Neural progenitor cell (in vitro differentiated cells): Measurements from ENCODE around the gene GJA5. TPM values are rescaled to one million over a fixed set of nuclear protein-coding genes. Genes with fewer than 3 reads are reported as not detected.
A peak's percentile ranks its signal among the peaks of the same experiment; 100 is the strongest.

Experiments used
- DNase-seq: peaks from one replicate; pipeline ENCODE4 v3.0.0-alpha.2; 2016; ENCODE audit warnings: low spot score
- H2AFZ ChIP-seq: fragments of 200-600 bp; sonication (generic); replicated peaks from 2 replicates; pipeline ENCODE4 v1.6.1; 2016; ENCODE audit warnings: antibody characterized with exemption
- H3F3A ChIP-seq: fragments of 200-600 bp; sonication (generic); 2 replicates; pipeline ENCODE4 v1.6.1; 2016; ENCODE audit warnings: antibody characterized with exemption, low read depth
- H3K27ac ChIP-seq: fragments of 200-600 bp; sonication (generic); 2 replicates; pipeline ENCODE4 v1.5.1; 2016; ENCODE audit warnings: mild to moderate bottlenecking
- H3K27me3 ChIP-seq: fragments of 200-600 bp; sonication (generic); 2 replicates; pipeline ENCODE4 v1.6.1; 2016; ENCODE audit warnings: mild to moderate bottlenecking, moderate library complexity
- H3K36me3 ChIP-seq: fragments of 200-600 bp; sonication (generic); 2 replicates; pipeline ENCODE4 v1.5.1; 2016
- H3K4me1 ChIP-seq: fragments of 200-600 bp; sonication (generic); 2 replicates; pipeline ENCODE4 v1.6.1; 2016; ENCODE audit warnings: mixed run types
- H3K4me2 ChIP-seq: fragments of 200-600 bp; sonication (generic); 2 replicates; pipeline ENCODE4 v1.6.1; 2016
- H3K4me3 ChIP-seq: fragments of 200-600 bp; sonication (generic); 2 replicates; pipeline ENCODE4 v1.5.1; 2016
- H3K79me2 ChIP-seq: fragments of 200-600 bp; sonication (generic); 2 replicates; pipeline ENCODE4 v1.6.1; 2016; ENCODE audit warnings: low read depth
- H3K9ac ChIP-seq: fragments of 200-600 bp; sonication (generic); 2 replicates; pipeline ENCODE4 v1.6.1; 2016
- H3K9me3 ChIP-seq: fragments of 200-600 bp; sonication (generic); 2 replicates; pipeline ENCODE4 v1.5.1; 2016; ENCODE audit warnings: low read depth
- H4K20me1 ChIP-seq: fragments of 200-600 bp; sonication (generic); 2 replicates; pipeline ENCODE4 v1.6.1; 2016; ENCODE audit warnings: low read depth
- H3K27ac Mint-ChIP-seq: 3 replicates; pipeline ENCODE4 v1.8.0; 2021; ENCODE audit warnings: mixed read lengths
- H3K27me3 Mint-ChIP-seq: 2 replicates; pipeline ENCODE4 v1.8.0; 2022; ENCODE audit warnings: low read depth, mild to moderate bottlenecking, inconsistent platforms, moderate library complexity, mixed read lengths; ENCODE audit not compliant: insufficient read depth
- H3K36me3 Mint-ChIP-seq: 3 replicates; pipeline ENCODE4 v1.8.0; 2021; ENCODE audit warnings: mixed read lengths
- H3K4me1 Mint-ChIP-seq: 3 replicates; pipeline ENCODE4 v1.8.0; 2021; ENCODE audit warnings: mixed read lengths
- H3K4me3 Mint-ChIP-seq: 3 replicates; pipeline ENCODE4 v1.8.0; 2021; ENCODE audit warnings: mild to moderate bottlenecking, moderate library complexity, mixed read lengths
- H3K9me3 Mint-ChIP-seq: 3 replicates; pipeline ENCODE4 v1.8.0; 2020; ENCODE audit warnings: mixed read lengths
- CTCF ChIP-seq: fragments of 200-600 bp; sonication (generic); IDR thresholded peaks from 2 replicates; pipeline ENCODE4 v1.5.1; 2017; ENCODE audit warnings: antibody characterized with exemption, mild to moderate bottlenecking
- EZH2 ChIP-seq: fragments of 200-600 bp; sonication (generic); IDR thresholded peaks from 2 replicates; pipeline ENCODE4 v1.6.1; 2017; ENCODE audit warnings: antibody characterized with exemption, mild to moderate bottlenecking, moderate library complexity
- EZH2phosphoT487 ChIP-seq: fragments of 200-600 bp; sonication (generic); IDR thresholded peaks from 2 replicates; pipeline ENCODE4 v1.6.1; 2017; ENCODE audit warnings: antibody characterized with exemption
- total RNA-seq: library from RNA; depleted of rRNA; stranded (reverse); fragments of >200 nt; gene quantifications from 2 replicates; pipeline ENCODE4 v1.2.3, GENCODE V29; 2015; ENCODE audit warnings: low replicate concordance

The GJA5 gene
- total RNA-seq, 1 donor from 2014 or later, result 0.11 TPM

GRCh38 chr1:147721716-147722115, 38.7 kb downstream of the GJA5 start:
- H3K27ac ChIP-seq, result no peak overlapping the region
- Mint-ChIP-seq H3K36me3 (no peaks in the 10 kb centered on the region), H3K4me1 (peaks cover 17% of the 10 kb centered on the region), H3K27me3 (peaks cover 6% of the 10 kb centered on the region), H3K9me3 (peaks cover 12% of the 10 kb centered on the region), H3K4me3 (no peak overlapping the region), H3K27ac (no peak overlapping the region)
- H3K4me3 ChIP-seq, result no peak overlapping the region
- no peaks in the 10 kb centered on the region for H3K79me2 ChIP-seq
- H4K20me1 ChIP-seq, result no peaks in the 10 kb centered on the region
- no peak overlapping the region for H2AFZ ChIP-seq
- H3K36me3 ChIP-seq, result no peaks in the 10 kb centered on the region
- H3K27me3 ChIP-seq, result no peaks in the 10 kb centered on the region
- no peaks in the 10 kb centered on the region for H3F3A ChIP-seq
- no peak overlapping the region for H3K4me2 ChIP-seq
- H3K9me3 ChIP-seq, result no peaks in the 10 kb centered on the region
- peaks cover 8% of the 10 kb centered on the region for H3K4me1 ChIP-seq
- no peak for TF ChIP-seq EZH2
- no peak for TF ChIP-seq EZH2phosphoT487
- TF ChIP-seq CTCF, result no peak
- H3K9ac ChIP-seq, result no peak overlapping the region
- DNase-seq, result no peak

GRCh38 chr1:147720557-147720956, 39.8 kb downstream of the GJA5 start:
- no peak for DNase-seq
- no peak overlapping the region for H2AFZ ChIP-seq
- no peak overlapping the region for H3K4me3 ChIP-seq
- no peaks in the 10 kb centered on the region for H3K27me3 ChIP-seq
- Mint-ChIP-seq H3K27me3 (peaks cover 6% of the 10 kb centered on the region), H3K4me3 (no peak overlapping the region), H3K4me1 (peaks cover 8% of the 10 kb centered on the region), H3K36me3 (no peaks in the 10 kb centered on the region), H3K9me3 (peaks cover 12% of the 10 kb centered on the region), H3K27ac (peak overlapping the region; percentile 9)
- no peak for TF ChIP-seq EZH2
- TF ChIP-seq CTCF, result no peak
- no peak for TF ChIP-seq EZH2phosphoT487
- H3F3A ChIP-seq, result no peaks in the 10 kb centered on the region
- no peaks in the 10 kb centered on the region for H3K79me2 ChIP-seq
- H3K27ac ChIP-seq, result no peak overlapping the region
- H4K20me1 ChIP-seq, result no peaks in the 10 kb centered on the region
- H3K36me3 ChIP-seq, result no peaks in the 10 kb centered on the region
- no peaks in the 10 kb centered on the region for H3K9me3 ChIP-seq
- no peak overlapping the region for H3K9ac ChIP-seq
- no peak overlapping the region for H3K4me2 ChIP-seq
- no peaks in the 10 kb centered on the region for H3K4me1 ChIP-seq

GRCh38 chr1:147719711-147720225, 40.6 kb downstream of the GJA5 start:
- no peaks in the 10 kb centered on the region for H3K36me3 Mint-ChIP-seq
- Histone ChIP-seq H3K27ac (no peak overlapping the region), H3K9ac (no peak overlapping the region), H3K9me3 (no peaks in the 10 kb centered on the region), H3K4me3 (no peak overlapping the region), H3K36me3 (no peaks in the 10 kb centered on the region), H2AFZ (no peak overlapping the region), H3K79me2 (no peaks in the 10 kb centered on the region), H4K20me1 (no peaks in the 10 kb centered on the region), H3K4me1 (no peaks in the 10 kb centered on the region), H3K4me2 (no peak overlapping the region), H3F3A (no peaks in the 10 kb centered on the region), H3K27me3 (no peaks in the 10 kb centered on the region)
- H3K9me3 Mint-ChIP-seq, result peaks cover 12% of the 10 kb centered on the region
- no peak overlapping the region for H3K27ac Mint-ChIP-seq
- no peak for DNase-seq
- H3K4me3 Mint-ChIP-seq, result no peak overlapping the region
- H3K27me3 Mint-ChIP-seq, result peaks cover 6% of the 10 kb centered on the region
- TF ChIP-seq EZH2, result no peak
- TF ChIP-seq CTCF, result no peak
- TF ChIP-seq EZH2phosphoT487, result no peak
- peaks cover 3% of the 10 kb centered on the region for H3K4me1 Mint-ChIP-seq
